WI38 (cell line): ENCODE data around the gene STK39.

Experiments used
- H3K4me3 ChIP-seq: 2 replicates; pipeline ENCODE4 v1.5.1; 2011; ENCODE audit warnings: low read depth, mild to moderate bottlenecking, control low read depth, low read length
- CTCF ChIP-seq: IDR thresholded peaks from 2 replicates; pipeline ENCODE4 v1.5.1; 2012; ENCODE audit warnings: low read depth, mild to moderate bottlenecking, control low read depth, low read length

STK39 gene

GRCh38 chr2:168015274-168015953 is 232.0 kb downstream of the STK39 start:
- no peak for TF ChIP-seq CTCF
- no peak overlapping the region for H3K4me3 ChIP-seq

GRCh38 chr2:168009900-168010299 is 237.5 kb downstream of the STK39 start:
- no peak overlapping the region for H3K4me3 ChIP-seq
- TF ChIP-seq CTCF = no peak

- no peak for TF ChIP-seq CTCF
- H3K4me3 ChIP-seq = no peak overlapping the region
These were observed 238.7 kb downstream of the STK39 start for GRCh38 chr2:168008646-168009195.

GRCh38 chr2:168006498-168006897 is 240.9 kb downstream of the STK39 start:
- TF ChIP-seq CTCF = no peak
- H3K4me3 ChIP-seq = no peak overlapping the region

- H3K4me3 ChIP-seq = no peak overlapping the region
- TF ChIP-seq CTCF = no peak
These were observed 241.8 kb downstream of the STK39 start for GRCh38 chr2:168005586-168005985.

GRCh38 chr2:168003876-168004275 is 243.5 kb downstream of the STK39 start:
- H3K4me3 ChIP-seq = no peak overlapping the region
- no peak for TF ChIP-seq CTCF

GRCh38 chr2:168002021-168002553 is 245.3 kb downstream of the STK39 start:
- no peak overlapping the region for H3K4me3 ChIP-seq
- no peak for TF ChIP-seq CTCF
